ENCODE measurements around the gene FGGY. TPM values are rescaled to one million over a fixed set of nuclear protein-coding genes. Genes with fewer than 3 reads are reported as not detected.

The FGGY gene
- total RNA-seq, 4 donors from 2014 or later: 24.9 to 35.9 (median 30.5) TPM

- Histone ChIP-seq H3K9me3 (no peaks in the 10 kb centered on the region), H3K27me3 (no peaks in the 10 kb centered on the region), H3K36me3 (no peaks in the 10 kb centered on the region), H3K4me1 (peaks cover 34 to 63% of the 10 kb centered on the region in 2 donors), H3K27ac (peak overlapping the region; percentile 90 to 99 (median 96)), H3K4me3 (no peak overlapping the region)
- ATAC-seq (no peak), DNase-seq (peak in 1 of 2 donors; percentile 55)
- intact Hi-C loops (cut with DNase I; ENCODE audit: low total_unique reads) (loop anchor here (1.0 to 10.0 kb wide), 6 partner anchors 143 to 463 kb away; no protein-coding TSS in a partner anchor), in situ Hi-C loops (cut with MboI; ENCODE audit: low sequenced_read_pairs in 4 of 4) (loop anchor here (10.0 to 25.0 kb wide), 8 partner anchors 139 to 509 kb away; partner anchors contain the start of gene JUN (in 4 of the 4))
- TF ChIP-seq CTCF (IDR thresholded peaks at IDR 0.05 in 4 of 5, conservative IDR thresholded peaks at IDR 0.05 in 1 of 5) (no peak), POLR2A (IDR thresholded peaks at IDR 0.05) (no peak)
Observed at GRCh38 chr1:59293849-59294248, 3.0 kb upstream of the FGGY start.

GRCh38 chr1:59294423-59294822 is 2.5 kb upstream of the FGGY start:
- DNase-seq (no peak), ATAC-seq (no peak)
- Histone ChIP-seq H3K9me3 (no peaks in the 10 kb centered on the region), H3K36me3 (no peaks in the 10 kb centered on the region), H3K4me1 (peaks cover 34 to 65% of the 10 kb centered on the region in 2 donors), H3K4me3 (no peak overlapping the region), H3K27me3 (no peaks in the 10 kb centered on the region), H3K27ac (peak overlapping the region; percentile 90 to 99 (median 96))
- in situ Hi-C loops (cut with MboI; ENCODE audit: low sequenced_read_pairs in 4 of 4) (loop anchor here (10.0 to 25.0 kb wide), 8 partner anchors 140 to 510 kb away; partner anchors contain the start of gene JUN (in 4 of the 4)), intact Hi-C loops (cut with DNase I; ENCODE audit: low total_unique reads) (loop anchor here (5.0 to 10.0 kb wide), 3 partner anchors 190 to 463 kb away; no protein-coding TSS in a partner anchor)
- TF ChIP-seq POLR2A (IDR thresholded peaks at IDR 0.05): no peak
- no peak for TF ChIP-seq CTCF (IDR thresholded peaks at IDR 0.05 in 4 of 5, conservative IDR thresholded peaks at IDR 0.05 in 1 of 5)

- TF ChIP-seq CTCF (IDR thresholded peaks at IDR 0.05 in 4 of 5, conservative IDR thresholded peaks at IDR 0.05 in 1 of 5): no peak
- no peak for TF ChIP-seq POLR2A (IDR thresholded peaks at IDR 0.05)
- H3K27me3 ChIP-seq: no peaks in the 10 kb centered on the region
- DNase-seq (no peak), ATAC-seq (no peak)
- no peaks in the 10 kb centered on the region for H3K36me3 ChIP-seq
- H3K27ac ChIP-seq: peak overlapping the region; percentile 90 to 99 (median 96)
- H3K9me3 ChIP-seq: no peaks in the 10 kb centered on the region
- in situ Hi-C loops (cut with MboI; ENCODE audit: low sequenced_read_pairs in 4 of 4) (loop anchor here (10.0 to 25.0 kb wide), 8 partner anchors 141 to 511 kb away; partner anchors contain the start of gene JUN (in 4 of the 4)), intact Hi-C loops (cut with DNase I; ENCODE audit: low total_unique reads) (loop anchor here (1.0 to 10.0 kb wide), 9 partner anchors 97 to 512 kb away; no protein-coding TSS in a partner anchor)
- H3K4me3 ChIP-seq: peak overlapping the region; percentile 53 to 82 (median 70)
- H3K4me1 ChIP-seq: peaks cover 27 to 58% of the 10 kb centered on the region in 2 donors
Observed at GRCh38 chr1:59295618-59296017, 1.3 kb upstream of the FGGY start.

GRCh38 chr1:59298026-59298583 is 1.2 kb downstream of the FGGY start:
- intact Hi-C loops (cut with DNase I; ENCODE audit: low total_unique reads): loop anchor here (5.0 to 10.0 kb wide), 5 partner anchors 124 to 416 kb away; no protein-coding TSS in a partner anchor
- ATAC-seq (no peak), DNase-seq (no peak)
- no peaks in the 10 kb centered on the region for H3K27me3 ChIP-seq
- no peaks in the 10 kb centered on the region for H3K9me3 ChIP-seq
- peaks cover 8 to 35% of the 10 kb centered on the region in 2 donors for H3K4me1 ChIP-seq
- no peaks in the 10 kb centered on the region for H3K36me3 ChIP-seq
- peak overlapping the region; percentile 90 to 99 (median 96) for H3K27ac ChIP-seq
- in situ Hi-C loops (cut with MboI; ENCODE audit: low sequenced_read_pairs in 4 of 4): loop anchor here (10.0 to 25.0 kb wide), 8 partner anchors 143 to 513 kb away; partner anchors contain the start of gene JUN (in 4 of the 4)
- H3K4me3 ChIP-seq: peak overlapping the region in 1 of 4 donors; percentile 82
- TF ChIP-seq CTCF (IDR thresholded peaks at IDR 0.05 in 4 of 5, conservative IDR thresholded peaks at IDR 0.05 in 1 of 5) (no peak), POLR2A (IDR thresholded peaks at IDR 0.05) (no peak)
